ENCODE measurements around the gene CLVS2.

CLVS2 gene

DNA sequence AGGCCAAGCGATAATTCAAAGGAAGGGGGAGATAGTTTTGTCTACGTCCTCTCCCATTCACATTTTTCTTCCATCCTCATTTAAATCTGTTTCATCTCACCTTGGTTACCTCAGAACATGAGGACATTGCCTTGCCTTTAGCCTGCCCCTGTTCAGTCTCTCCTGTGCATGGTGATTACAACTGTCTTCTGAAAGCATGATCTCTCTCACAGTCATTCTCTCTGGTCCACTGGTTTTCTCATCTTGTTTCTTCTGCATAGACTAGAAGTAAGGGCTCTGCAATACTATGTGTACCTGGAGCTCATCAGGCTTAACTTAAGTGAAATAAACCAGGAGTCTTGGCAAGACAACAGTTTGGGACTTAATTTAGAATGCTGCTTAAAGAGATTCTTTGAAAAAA is 31.4 kb downstream of the CLVS2 start:
- DNase-seq (ENCODE audit: low read depth), result no peak

DNA sequence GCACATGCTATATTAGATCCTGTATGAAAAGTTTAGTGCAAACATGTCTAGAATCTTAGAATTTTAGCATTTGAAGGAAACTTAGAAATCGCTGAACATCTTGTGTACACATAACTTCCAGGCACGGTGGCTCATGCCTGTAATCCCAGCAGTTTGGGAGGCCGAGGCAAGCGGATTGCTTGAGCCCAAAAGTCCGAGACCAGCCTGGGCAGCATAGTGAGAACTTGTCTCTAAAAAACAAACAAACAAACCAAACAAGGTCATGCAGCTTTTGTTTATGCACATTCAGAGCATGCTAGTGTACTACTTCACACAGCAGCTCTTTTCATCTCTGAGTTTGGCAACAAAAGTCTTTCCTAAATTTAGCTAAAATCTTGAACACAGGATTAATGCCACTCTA is 32.2 kb downstream of the CLVS2 start:
- no peak for DNase-seq (ENCODE audit: low read depth)

DNA sequence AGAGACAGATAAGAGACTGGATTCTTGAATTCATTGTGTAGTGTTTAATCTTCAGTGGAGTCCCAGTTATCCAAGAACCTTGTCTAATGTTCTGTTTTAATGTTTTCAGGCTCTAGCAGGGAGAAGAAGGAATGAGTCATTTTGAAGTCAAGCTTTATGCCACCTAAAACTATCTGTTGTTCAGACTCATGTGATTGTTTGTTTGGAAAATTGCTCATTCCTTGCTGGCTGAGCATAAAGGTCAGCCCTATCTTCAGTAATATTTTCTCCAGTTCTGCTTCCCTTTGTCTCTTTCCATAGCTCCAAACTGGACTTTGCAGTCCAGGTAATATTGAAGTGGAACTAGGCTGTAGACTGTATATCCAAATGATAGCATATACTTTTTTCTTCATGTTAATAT is 34.2 kb downstream of the CLVS2 start:
- no peak for DNase-seq (ENCODE audit: low read depth)

DNA sequence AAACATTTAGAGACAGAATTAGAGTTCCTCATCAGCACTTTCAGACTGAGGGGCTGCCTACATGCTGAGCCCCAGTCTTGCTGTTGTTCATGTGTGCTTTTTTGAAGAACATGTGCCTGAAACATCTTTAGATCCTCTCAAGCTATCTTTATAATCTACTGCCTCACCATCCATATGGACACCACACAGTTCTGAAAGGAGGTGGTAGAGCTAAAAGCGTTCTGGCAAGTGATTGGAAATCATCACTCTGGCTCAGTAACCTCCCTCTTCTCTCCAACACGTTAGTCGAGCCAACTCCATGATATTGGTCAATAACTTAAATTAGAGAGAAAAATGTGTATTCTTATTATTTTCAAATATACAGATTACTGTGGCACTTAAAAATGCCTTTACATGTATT is 40.6 kb downstream of the CLVS2 start:
- no peak for DNase-seq (ENCODE audit: low read depth)

DNA sequence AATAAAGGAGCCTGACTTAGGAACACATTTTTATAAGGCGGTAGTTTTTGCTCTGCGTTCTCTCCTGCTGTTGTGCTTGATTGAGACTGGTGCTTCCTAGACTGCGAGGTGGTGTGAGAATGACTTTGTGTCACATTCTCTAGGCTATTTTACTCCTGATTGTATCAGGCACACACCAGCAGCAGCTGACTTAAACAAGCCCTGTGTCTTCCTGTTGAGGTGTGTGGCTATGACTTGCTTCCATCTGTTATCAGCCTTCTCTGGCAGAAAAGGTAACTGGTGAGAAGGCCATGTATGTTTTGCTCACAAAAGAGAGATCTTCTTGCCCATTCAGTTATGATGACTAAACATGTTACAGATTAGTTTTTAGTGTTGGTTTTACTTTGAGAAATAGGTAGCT is 43.4 kb downstream of the CLVS2 start:
- no peak for DNase-seq (ENCODE audit: low read depth)

DNA sequence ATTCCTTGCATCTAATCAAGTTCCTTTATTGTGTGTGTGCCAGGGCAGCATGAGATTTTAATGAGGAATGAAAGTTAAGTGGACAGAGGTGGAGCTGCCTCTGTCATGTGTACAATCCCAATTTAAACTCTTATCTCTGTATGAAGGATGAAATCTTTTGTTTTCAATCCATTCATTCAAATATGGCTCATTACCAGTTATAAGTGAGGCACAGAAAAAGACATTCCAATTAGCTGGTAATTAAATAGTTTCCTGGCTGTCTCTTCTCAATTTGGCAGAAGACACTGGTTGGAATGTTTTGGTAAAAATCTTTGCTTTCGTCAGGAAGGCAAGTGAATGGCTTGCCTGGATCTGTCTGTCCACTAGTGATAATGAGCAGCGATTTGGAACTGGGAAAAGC is 46.4 kb downstream of the CLVS2 start:
- DNase-seq (ENCODE audit: low read depth), result no peak

DNA sequence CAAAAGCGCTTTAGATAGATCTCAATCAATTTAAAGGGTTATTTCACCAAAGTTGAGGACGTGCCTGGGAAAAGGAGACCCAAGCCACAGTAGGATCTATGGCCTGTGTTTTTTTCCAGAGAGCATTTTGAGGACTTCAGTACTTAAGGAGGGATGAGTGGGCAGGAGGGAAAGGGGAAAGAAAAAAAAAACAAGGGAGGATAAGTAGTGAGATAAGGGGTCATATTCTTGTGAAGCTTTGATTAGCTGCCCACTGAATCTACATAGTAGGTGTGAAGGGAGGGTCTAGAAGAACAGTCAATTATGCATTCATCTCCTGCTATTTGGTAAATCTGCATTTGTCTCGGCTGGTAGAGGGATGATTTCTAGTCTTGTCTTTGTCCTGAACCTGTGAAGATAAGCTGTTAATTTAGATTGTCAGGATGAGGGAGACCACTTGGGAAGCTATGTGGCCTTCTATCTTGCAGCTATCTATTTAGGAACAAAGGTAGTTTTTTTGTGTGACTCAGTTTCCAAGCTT is 48.4 kb downstream of the CLVS2 start:
- DNase-seq (ENCODE audit: low read depth), result no peak

DNA sequence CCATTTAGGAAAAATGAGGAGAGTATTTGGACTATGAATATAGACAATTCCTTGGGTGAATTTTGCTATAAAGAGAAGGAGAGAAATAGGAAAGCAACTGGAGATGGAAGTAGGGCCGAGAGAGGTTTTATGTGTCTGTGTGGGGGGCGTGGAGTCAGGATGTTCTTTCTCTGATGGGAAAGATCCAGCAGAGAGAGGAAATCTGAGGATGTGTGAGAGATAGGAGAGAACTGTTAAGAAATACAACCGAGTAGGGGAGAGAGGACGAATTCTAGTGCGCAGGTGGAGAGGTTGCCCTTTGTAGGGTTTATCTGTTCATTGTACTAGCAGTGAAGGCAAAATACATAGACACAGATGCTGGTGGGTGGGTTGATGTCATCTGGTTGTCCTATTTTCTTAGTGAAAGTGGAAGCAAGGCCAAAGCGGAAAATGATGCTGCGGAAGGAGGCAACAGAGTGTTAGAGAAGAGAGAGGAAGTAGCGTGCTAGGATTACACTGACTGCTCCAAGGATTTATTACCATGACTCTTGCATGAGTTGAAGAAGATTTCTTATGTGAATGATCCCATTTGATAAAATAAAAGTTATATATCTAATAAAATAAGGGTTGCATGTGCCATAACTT is 57.7 kb downstream of the CLVS2 start:
- DNase-seq (ENCODE audit: low read depth), result no peak

DNA sequence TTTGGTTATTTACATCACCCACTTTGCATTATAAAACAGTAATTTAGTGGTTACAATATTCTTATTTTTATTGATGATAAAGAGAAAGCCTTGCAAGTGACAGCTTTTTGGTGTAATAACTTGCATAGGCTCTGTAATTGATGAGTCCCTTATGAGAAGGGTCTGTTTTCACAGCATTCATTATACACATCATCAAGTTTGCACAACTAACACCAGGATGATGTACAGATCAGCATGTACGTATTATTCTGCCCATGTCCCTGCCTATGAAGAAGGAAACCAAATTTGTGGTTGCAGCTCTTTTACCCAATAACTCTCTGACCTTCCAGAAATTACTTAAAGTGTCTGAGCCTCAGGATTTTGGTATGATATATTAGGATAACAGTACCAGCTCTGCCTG is 59.2 kb downstream of the CLVS2 start:
- DNase-seq (ENCODE audit: low read depth), result no peak

DNA sequence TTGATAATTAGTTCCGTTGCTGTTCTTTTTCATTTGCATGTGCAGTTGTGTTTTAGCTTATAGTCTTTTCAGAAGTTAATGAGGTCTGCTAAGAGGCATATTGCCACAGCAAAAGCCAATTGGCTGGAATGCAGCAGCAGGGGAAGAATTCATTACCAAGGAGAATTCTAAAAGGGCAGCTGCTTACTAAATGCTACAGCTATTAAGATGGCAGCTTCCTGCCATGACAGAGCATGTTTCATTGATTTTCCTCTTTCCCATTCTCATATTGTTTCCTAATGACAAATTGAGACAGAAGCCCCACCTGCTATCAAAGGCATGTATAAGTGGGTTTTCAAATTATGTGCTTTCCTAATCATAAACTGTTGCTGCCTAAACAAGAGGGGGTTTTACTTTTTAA is 66.6 kb downstream of the CLVS2 start:
- no peak for DNase-seq (ENCODE audit: low read depth)

DNA sequence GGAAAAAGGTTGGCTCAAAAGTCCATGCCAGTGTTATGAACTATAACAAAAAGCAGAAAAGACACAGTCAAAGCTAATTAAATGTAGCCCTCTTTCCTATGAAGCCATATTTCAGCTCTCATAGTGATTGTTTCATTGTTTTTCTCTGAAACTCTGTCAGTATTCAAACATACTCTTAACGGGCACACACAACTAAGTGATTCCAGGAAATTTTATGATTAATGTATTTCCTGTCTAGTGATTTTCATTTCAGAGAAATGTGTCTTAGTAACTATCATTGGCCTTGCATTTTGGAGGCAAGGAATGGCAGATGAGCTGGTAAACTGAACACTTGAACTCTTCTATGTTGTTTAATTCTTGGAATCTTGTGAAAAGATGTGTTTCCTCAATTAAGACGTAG is 68.0 kb downstream of the CLVS2 start:
- DNase-seq (ENCODE audit: low read depth), result no peak

DNA sequence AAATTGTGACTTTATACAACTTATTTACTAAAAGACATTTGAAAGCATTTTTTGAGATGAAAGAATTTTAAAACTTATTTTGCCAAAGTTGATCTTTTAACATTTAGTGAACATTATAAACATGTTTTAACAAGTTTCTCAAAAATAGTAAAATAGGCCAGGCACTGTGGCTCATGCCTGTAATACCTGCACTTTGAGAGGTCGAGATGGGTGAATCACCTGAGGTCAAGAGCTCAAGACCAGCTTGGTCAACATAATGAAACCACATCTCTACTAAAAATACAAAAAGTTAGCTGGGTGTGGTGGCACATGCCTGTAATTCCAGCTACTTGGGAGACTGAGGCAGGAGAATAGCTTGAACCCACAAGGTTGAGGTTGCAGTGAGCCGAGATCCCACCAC is 78.6 kb downstream of the CLVS2 start:
- no peak for DNase-seq (ENCODE audit: low read depth)

DNA sequence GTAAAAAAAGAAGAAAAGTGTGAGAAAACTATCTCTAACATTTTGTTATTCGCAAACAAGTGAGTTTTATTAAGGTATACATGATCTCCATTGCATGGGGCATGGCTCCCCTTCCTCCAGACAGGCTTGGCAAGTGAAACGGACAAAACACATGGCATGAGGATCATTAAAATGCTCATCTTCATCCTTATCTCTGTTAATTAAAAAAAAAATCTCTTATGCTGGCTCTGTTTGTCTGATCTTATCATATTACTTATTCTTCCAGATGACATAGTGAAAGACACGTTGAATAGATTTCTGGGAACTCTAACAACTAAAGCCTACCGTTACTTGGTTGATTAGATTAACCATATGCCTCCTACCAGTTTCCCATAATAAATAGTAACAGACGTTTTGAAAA is 89.4 kb downstream of the CLVS2 start:
- no peak for DNase-seq (ENCODE audit: low read depth)

DNA sequence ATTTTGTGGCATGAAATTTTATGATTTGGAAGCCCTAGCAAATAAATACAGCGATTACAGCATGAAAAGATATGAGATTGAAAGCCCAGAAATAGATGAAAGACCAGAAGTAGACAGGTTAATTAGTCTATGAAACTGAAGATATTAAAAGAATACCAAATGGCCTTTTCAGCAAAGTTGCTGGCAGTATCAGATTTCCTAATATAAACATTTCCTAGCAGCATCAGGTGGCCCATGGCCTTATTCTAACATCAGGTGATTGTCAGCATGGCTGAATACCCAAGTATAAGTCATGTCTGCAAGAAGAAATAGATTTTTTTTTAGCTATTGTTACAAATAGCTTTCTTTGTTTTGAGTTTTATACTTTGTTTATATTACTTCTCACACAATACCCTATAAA is 93.2 kb downstream of the CLVS2 start:
- DNase-seq (ENCODE audit: low read depth), result no peak

DNA sequence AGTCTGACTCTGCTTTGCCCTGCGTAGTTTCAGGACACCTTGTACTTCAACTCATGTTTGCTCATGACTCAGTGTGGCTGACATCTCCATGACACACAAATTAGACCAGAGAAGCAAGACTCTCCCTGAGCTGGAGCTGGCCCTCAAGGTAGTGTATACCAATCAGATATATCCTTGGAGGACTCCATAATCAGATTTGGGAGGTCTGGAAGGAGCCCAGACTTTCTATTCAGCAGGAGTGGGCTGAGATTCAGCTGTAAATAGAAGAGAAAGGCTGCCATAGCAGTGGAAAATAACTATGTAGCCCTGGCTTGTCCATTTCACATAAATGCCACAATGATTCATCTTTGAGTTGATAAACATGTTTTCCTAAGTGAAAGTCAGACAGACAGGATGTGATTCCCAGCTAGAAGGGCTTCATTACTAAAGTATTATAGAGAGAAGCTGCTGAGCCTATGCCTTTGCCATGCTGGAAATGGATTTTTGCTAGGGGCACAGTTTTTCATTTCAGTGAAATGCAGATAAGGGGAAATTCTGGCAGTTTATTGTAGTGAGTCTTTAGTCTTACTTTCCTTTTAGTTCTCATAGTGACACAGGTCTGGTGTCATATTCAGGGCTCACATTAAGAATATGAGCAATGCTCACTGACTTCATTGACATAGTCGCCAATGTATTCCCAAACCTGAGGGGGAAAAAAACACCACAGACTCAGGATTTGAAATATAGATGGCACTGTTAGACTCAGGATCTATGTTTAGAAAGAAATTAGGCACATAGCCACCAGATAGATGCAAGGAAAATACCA is 95.3 kb downstream of the CLVS2 start:
- no peak for DNase-seq (ENCODE audit: low read depth)

DNA sequence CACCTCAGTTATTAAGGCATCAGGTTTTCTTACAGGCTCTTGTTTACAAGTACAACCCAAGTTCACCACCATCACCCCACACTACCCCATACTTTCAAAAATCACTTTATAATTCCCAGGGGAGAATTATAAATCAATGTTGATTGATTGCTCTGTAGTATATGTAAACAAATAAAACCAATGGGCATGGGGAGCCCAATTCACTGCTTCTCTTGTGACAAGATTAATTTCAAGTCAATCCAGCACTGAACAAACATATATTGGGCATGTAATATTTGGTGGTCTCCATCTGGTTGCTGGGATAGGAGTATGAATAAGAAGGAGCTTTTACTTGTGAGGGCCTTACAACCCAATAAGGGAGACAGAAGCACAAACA is 95.8 kb downstream of the CLVS2 start:
- no peak for DNase-seq (ENCODE audit: low read depth)

DNA sequence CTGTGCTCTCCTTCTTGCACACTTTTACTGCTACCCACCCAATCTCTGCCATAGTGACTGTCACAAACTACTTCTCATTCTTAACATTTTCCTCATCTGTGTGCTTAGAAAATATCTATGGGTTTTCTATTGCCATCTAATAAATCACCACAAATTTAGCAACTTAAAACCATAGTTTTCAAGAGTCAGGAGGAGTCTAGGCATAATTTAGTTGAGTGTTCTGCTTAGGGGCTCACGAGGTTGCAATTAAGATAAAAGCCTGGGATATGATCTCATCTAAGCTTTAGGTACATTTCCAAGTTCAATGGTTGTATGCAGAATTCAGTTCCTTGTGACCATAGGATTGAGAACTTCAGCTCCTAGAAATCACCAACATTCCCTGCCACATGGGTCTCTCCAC is 98.8 kb downstream of the CLVS2 start:
- no peak for DNase-seq (ENCODE audit: low read depth)

DNA sequence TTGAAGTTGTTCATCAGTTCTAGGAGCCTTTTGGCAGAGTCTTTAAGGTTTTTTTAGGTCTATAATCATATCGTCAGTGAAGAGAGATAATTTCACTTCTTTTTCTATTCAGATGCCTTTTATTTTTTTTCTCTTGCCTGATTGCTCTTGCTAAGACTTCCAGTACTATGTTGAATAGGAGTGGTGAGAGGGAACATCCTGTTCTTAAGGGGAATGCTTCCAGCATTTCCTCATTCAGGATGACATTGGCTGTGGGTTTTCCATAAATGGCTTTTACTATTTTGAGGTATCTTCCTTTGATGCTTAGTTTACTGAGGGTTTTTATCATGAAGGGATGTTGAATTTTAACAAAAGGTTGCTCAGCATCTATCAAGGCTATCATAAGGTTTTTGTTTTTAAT is 109.5 kb downstream of the CLVS2 start:
- no peak for DNase-seq (ENCODE audit: low read depth)

DNA sequence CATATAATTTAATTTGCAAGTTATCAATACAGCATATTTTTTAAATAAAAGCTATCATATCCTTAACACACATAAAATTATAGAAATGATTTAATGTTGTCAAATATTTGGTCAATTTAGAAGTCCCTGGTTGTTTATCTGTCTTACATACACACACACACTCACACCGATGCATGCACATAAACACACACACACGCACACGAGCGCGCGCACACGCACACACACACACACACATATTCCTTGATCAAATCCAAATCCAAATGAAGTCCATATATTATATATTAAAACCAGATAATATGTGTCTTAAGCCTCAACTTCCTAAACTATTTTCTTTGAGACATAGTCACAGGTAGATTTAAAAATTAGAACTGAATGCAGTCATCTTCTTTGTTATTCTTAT is 120.3 kb downstream of the CLVS2 start:
- no peak for DNase-seq (ENCODE audit: low read depth)

DNA sequence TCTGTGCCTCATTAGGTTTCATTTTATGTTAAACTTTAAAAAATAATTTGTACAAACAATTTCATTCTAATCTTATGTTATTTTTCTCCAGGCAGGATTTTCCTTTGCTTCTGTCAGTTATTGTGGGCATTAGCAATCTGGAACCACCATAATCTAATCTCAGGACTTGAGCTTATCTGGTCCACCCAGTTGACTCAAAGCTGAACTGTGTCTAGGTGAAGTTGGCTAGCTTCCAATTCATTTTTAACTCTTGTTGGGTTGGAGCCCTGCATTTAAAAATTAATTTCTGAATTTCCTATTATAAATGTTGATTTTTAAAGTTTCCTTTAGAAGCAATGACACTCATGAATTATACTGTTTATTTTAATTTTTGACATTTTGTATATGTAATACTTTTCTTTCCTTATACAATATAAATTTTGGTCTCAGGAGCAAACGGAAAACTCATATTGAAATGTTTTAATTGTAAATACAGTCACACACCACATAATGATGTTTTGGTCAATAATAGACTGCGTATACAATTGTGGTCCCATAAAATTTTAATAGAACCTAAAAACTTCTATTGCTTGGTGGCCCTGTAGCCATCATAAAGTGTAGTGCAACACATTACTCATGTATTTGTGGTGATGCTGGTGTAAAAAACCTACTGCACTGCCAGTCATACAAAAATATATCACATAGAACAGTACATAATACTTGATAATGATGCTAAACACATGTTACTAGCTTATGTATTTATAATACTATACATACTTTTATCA is 121.3 kb downstream of the CLVS2 start:
- no peak for DNase-seq (ENCODE audit: low read depth)

DNA sequence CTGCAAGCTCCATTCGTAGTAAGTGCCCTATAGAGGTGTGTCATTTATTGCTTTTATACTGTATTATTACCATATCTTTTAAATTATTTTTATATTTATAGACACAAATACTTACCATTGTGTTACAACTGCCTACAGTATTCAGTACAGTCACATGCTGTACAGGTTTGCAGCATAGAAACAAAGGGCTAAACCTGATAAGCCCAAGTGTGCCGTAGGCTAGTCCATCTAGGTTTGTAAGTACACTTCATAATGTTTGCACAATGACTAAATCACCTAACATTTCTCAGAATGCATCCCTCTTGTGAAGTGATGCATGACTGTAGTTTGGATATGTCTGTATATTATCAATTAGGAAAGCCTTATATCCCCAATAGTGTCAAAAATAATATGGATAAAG is 122.8 kb downstream of the CLVS2 start:
- no peak for DNase-seq (ENCODE audit: low read depth)

All from stromal cell of bone marrow (primary cell).